HCT116 (cell line): Measurements from ENCODE around the gene IL15RA.

Source experiments
- ATF3 ChIP-seq: IDR thresholded peaks from 2 replicates; pipeline ENCODE4 v1.6.1; 2012
- CTCF ChIP-seq, 3 experiments: fragments of 200-600 bp in 1 of 3; sonication (generic) in 1 of 3; IDR thresholded peaks in 2 of 3; conservative IDR thresholded peaks in 1 of 3; 2 replicates each; pipeline ENCODE4 v1.5.1; 2012 to 2017; ENCODE audit warnings: low read depth in 2 of 3, low read length in 2 of 3, antibody characterized with exemption in 1 of 3, borderline replicate concordance in 1 of 3, control low read depth in 1 of 3, mild to moderate bottlenecking in 1 of 3, mixed read lengths in 1 of 3, mixed run types in 1 of 3, moderate library complexity in 1 of 3; ENCODE audit not compliant: insufficient read depth in 1 of 3
- FOSL1 ChIP-seq: IDR thresholded peaks from 2 replicates; pipeline ENCODE4 v1.6.1; 2012; ENCODE audit warnings: low read depth
- MAX ChIP-seq: IDR thresholded peaks from 2 replicates; pipeline ENCODE4 v1.6.1; 2012
- POLR2A ChIP-seq: IDR thresholded peaks from 2 replicates; pipeline ENCODE4 v1.7.0; 2011; ENCODE audit warnings: borderline replicate concordance; ENCODE audit not compliant: insufficient read depth, insufficient read length; ENCODE audit errors: extremely low read depth
- RAD21 ChIP-seq: IDR thresholded peaks from 2 replicates; pipeline ENCODE4 v1.6.1; 2012; ENCODE audit warnings: low read depth, mild to moderate bottlenecking
- SIN3A ChIP-seq: IDR thresholded peaks from 2 replicates; pipeline ENCODE4 v1.6.1; 2012; ENCODE audit warnings: low read depth
- ZBTB33 ChIP-seq: IDR thresholded peaks from 2 replicates; pipeline ENCODE4 v1.6.1; 2011; ENCODE audit warnings: mild to moderate bottlenecking, low read length, moderate library complexity; ENCODE audit not compliant: insufficient replicate concordance; ENCODE audit errors: extremely low read depth

- TF ChIP-seq CTCF (IDR thresholded peaks at IDR 0.05 in 2 of 3, conservative IDR thresholded peaks at IDR 0.05 in 1 of 3; ENCODE audit: borderline replicate concordance in 1 of 3, insufficient read depth in 1 of 3, low read depth in 2 of 3, low read length in 2 of 3) (no peak), ZBTB33 (no peak), FOSL1 (no peak), RAD21 (no peak), MAX (peak; percentile 71), SIN3A (peak; percentile 36; the same call in 1 of the 2 replicates), POLR2A (no peak), ATF3 (no peak)
Observed at GRCh38 chr10:5976512-5977470, 552 bp downstream of the IL15RA start.
